Measurements from ENCODE around the gene PTPRR.

PTPRR gene

GRCh38 chr12:70618371-70618770 is 302.2 kb downstream of the PTPRR start:
- Histone ChIP-seq H3K79me1 (ENCODE audit: low read length) (no peaks in the 10 kb centered on the region), H3K36me3 (ENCODE audit: control insufficient read depth, insufficient read depth, low read length) (no peaks in the 10 kb centered on the region), H4K5ac (ENCODE audit: low read length) (no peak overlapping the region), H3K27me3 (ENCODE audit: insufficient read depth, low read length, poor library complexity) (no peaks in the 10 kb centered on the region), H2BK15ac (replicated peaks; ENCODE audit: low read depth) (no peak overlapping the region), H3K18ac (ENCODE audit: low read length) (no peak overlapping the region), H3K4me1 (ENCODE audit: control insufficient read depth, low read depth, low read length) (peaks cover 2% of the 10 kb centered on the region), H2AK5ac (ENCODE audit: low read length) (no peak overlapping the region), H3K27ac (ENCODE audit: low read depth, low read length) (no peak overlapping the region), H3K56ac (ENCODE audit: low read length) (no peak overlapping the region), H2BK120ac (ENCODE audit: low read depth, low read length) (no peak overlapping the region), H3K4ac (ENCODE audit: low read depth, low read length) (no peak overlapping the region), H3K4me2 (ENCODE audit: low read length) (no peak overlapping the region), H3K23ac (ENCODE audit: low read length) (no peak overlapping the region), H4K8ac (ENCODE audit: low read depth, low read length) (no peak overlapping the region), H2BK5ac (ENCODE audit: low read length) (no peak overlapping the region), H3K79me2 (ENCODE audit: control insufficient read depth, insufficient read depth, low read length) (no peaks in the 10 kb centered on the region), H3K9ac (ENCODE audit: low read length) (no peak overlapping the region), H3K4me3 (ENCODE audit: low read length) (no peak overlapping the region)
- DNase-seq: no peak
- WGBS (ENCODE audit: extremely low coverage, insufficient coverage, low lambda C conversion rate): no CpG with 5 or more reads among the region's 4 CpGs

GRCh38 chr12:70617450-70617849 is 303.1 kb downstream of the PTPRR start:
- no peak overlapping the region for H3K9ac ChIP-seq (ENCODE audit: low read length)
- peak; percentile 26 for DNase-seq
- no CpG with 5 or more reads among the region's 4 CpGs for WGBS (ENCODE audit: extremely low coverage, insufficient coverage, low lambda C conversion rate)
- H3K4me2 ChIP-seq (ENCODE audit: low read length): no peak overlapping the region
- H3K4me3 ChIP-seq (ENCODE audit: low read length): no peak overlapping the region
- no peak overlapping the region for H3K56ac ChIP-seq (ENCODE audit: low read length)
- no peak overlapping the region for H2BK120ac ChIP-seq (ENCODE audit: low read depth, low read length)
- no peaks in the 10 kb centered on the region for H3K36me3 ChIP-seq (ENCODE audit: control insufficient read depth, insufficient read depth, low read length)
- H4K5ac ChIP-seq (ENCODE audit: low read length): no peak overlapping the region
- no peak overlapping the region for H2BK5ac ChIP-seq (ENCODE audit: low read length)
- no peak overlapping the region for H3K27ac ChIP-seq (ENCODE audit: low read depth, low read length)
- no peak overlapping the region for H2BK15ac ChIP-seq (replicated peaks; ENCODE audit: low read depth)
- no peak overlapping the region for H3K23ac ChIP-seq (ENCODE audit: low read length)
- no peaks in the 10 kb centered on the region for H3K79me1 ChIP-seq (ENCODE audit: low read length)
- H3K79me2 ChIP-seq (ENCODE audit: control insufficient read depth, insufficient read depth, low read length): no peaks in the 10 kb centered on the region
- H4K8ac ChIP-seq (ENCODE audit: low read depth, low read length): no peak overlapping the region
- no peak overlapping the region for H3K4ac ChIP-seq (ENCODE audit: low read depth, low read length)
- peaks cover 2% of the 10 kb centered on the region for H3K4me1 ChIP-seq (ENCODE audit: control insufficient read depth, low read depth, low read length)
- H3K18ac ChIP-seq (ENCODE audit: low read length): no peak overlapping the region
- no peak overlapping the region for H2AK5ac ChIP-seq (ENCODE audit: low read length)
- H3K27me3 ChIP-seq (ENCODE audit: insufficient read depth, low read length, poor library complexity): no peaks in the 10 kb centered on the region

GRCh38 chr12:70615174-70615866 is 305.2 kb downstream of the PTPRR start:
- WGBS (ENCODE audit: extremely low coverage, insufficient coverage, low lambda C conversion rate): no CpG with 5 or more reads among the region's 5 CpGs
- no peaks in the 10 kb centered on the region for H3K36me3 ChIP-seq (ENCODE audit: control insufficient read depth, insufficient read depth, low read length)

GRCh38 chr12:70609739-70610491 is 310.6 kb downstream of the PTPRR start:
- no peak overlapping the region for H4K8ac ChIP-seq (ENCODE audit: low read depth, low read length)
- H3K27ac ChIP-seq (ENCODE audit: low read depth, low read length): no peak overlapping the region
- H3K79me2 ChIP-seq (ENCODE audit: control insufficient read depth, insufficient read depth, low read length): no peaks in the 10 kb centered on the region
- no peak overlapping the region for H2BK5ac ChIP-seq (ENCODE audit: low read length)
- H3K79me1 ChIP-seq (ENCODE audit: low read length): no peaks in the 10 kb centered on the region
- H2BK120ac ChIP-seq (ENCODE audit: low read depth, low read length): no peak overlapping the region
- H2AK5ac ChIP-seq (ENCODE audit: low read length): no peak overlapping the region
- H3K56ac ChIP-seq (ENCODE audit: low read length): peak overlapping the region; percentile 83
- H3K4me3 ChIP-seq (ENCODE audit: low read length): peak overlapping the region; percentile 53
- no peaks in the 10 kb centered on the region for H3K27me3 ChIP-seq (ENCODE audit: insufficient read depth, low read length, poor library complexity)
- H4K5ac ChIP-seq (ENCODE audit: low read length): no peak overlapping the region
- H3K4me2 ChIP-seq (ENCODE audit: low read length): peak overlapping the region; percentile 72
- H3K23ac ChIP-seq (ENCODE audit: low read length): no peak overlapping the region
- H3K4ac ChIP-seq (ENCODE audit: low read depth, low read length): no peak overlapping the region
- H3K36me3 ChIP-seq (ENCODE audit: control insufficient read depth, insufficient read depth, low read length): no peaks in the 10 kb centered on the region
- DNase-seq: peak; percentile 51
- H3K4me1 ChIP-seq (ENCODE audit: control insufficient read depth, low read depth, low read length): no peaks in the 10 kb centered on the region
- peak overlapping the region; percentile 58 for H3K9ac ChIP-seq (ENCODE audit: low read length)
- peak overlapping the region; percentile 2 for H3K18ac ChIP-seq (ENCODE audit: low read length)
- no peak overlapping the region for H2BK15ac ChIP-seq (replicated peaks; ENCODE audit: low read depth)
- no CpG with 5 or more reads among the region's 63 CpGs for WGBS (ENCODE audit: extremely low coverage, insufficient coverage, low lambda C conversion rate)

More at GRCh38 chr12:70615174-70615866, 305.2 kb downstream of the PTPRR start:
- Histone ChIP-seq H3K4me1 (ENCODE audit: control insufficient read depth, low read depth, low read length) (peaks cover 2% of the 10 kb centered on the region), H2AK5ac (ENCODE audit: low read length) (no peak overlapping the region), H2BK5ac (ENCODE audit: low read length) (no peak overlapping the region), H3K4me3 (ENCODE audit: low read length) (no peak overlapping the region), H2BK15ac (replicated peaks; ENCODE audit: low read depth) (no peak overlapping the region), H3K56ac (ENCODE audit: low read length) (no peak overlapping the region), H3K79me1 (ENCODE audit: low read length) (no peaks in the 10 kb centered on the region), H3K27me3 (ENCODE audit: insufficient read depth, low read length, poor library complexity) (no peaks in the 10 kb centered on the region), H3K23ac (ENCODE audit: low read length) (no peak overlapping the region), H3K4me2 (ENCODE audit: low read length) (no peak overlapping the region), H3K27ac (ENCODE audit: low read depth, low read length) (no peak overlapping the region), H4K8ac (ENCODE audit: low read depth, low read length) (no peak overlapping the region), H4K5ac (ENCODE audit: low read length) (no peak overlapping the region), H3K79me2 (ENCODE audit: control insufficient read depth, insufficient read depth, low read length) (no peaks in the 10 kb centered on the region), H3K18ac (ENCODE audit: low read length) (no peak overlapping the region), H2BK120ac (ENCODE audit: low read depth, low read length) (no peak overlapping the region), H3K4ac (ENCODE audit: low read depth, low read length) (no peak overlapping the region), H3K9ac (ENCODE audit: low read length) (no peak overlapping the region)
- no peak for DNase-seq

- no peaks in the 10 kb centered on the region for H3K36me3 ChIP-seq (ENCODE audit: control insufficient read depth, insufficient read depth, low read length)
- no peaks in the 10 kb centered on the region for H3K79me1 ChIP-seq (ENCODE audit: low read length)
- H3K79me2 ChIP-seq (ENCODE audit: control insufficient read depth, insufficient read depth, low read length): no peaks in the 10 kb centered on the region
- H3K4me3 ChIP-seq (ENCODE audit: low read length): no peak overlapping the region
- H3K4me1 ChIP-seq (ENCODE audit: control insufficient read depth, low read depth, low read length): no peaks in the 10 kb centered on the region
- no peak overlapping the region for H2BK5ac ChIP-seq (ENCODE audit: low read length)
- no peak overlapping the region for H4K8ac ChIP-seq (ENCODE audit: low read depth, low read length)
- H3K27ac ChIP-seq (ENCODE audit: low read depth, low read length): no peak overlapping the region
- no peak overlapping the region for H3K9ac ChIP-seq (ENCODE audit: low read length)
- H2BK120ac ChIP-seq (ENCODE audit: low read depth, low read length): no peak overlapping the region
- peak; percentile 27 for DNase-seq
- H3K18ac ChIP-seq (ENCODE audit: low read length): no peak overlapping the region
- H2AK5ac ChIP-seq (ENCODE audit: low read length): no peak overlapping the region
- H2BK15ac ChIP-seq (replicated peaks; ENCODE audit: low read depth): no peak overlapping the region
- no peaks in the 10 kb centered on the region for H3K27me3 ChIP-seq (ENCODE audit: insufficient read depth, low read length, poor library complexity)
- peak overlapping the region; percentile 72 for H3K4me2 ChIP-seq (ENCODE audit: low read length)
- WGBS (ENCODE audit: extremely low coverage, insufficient coverage, low lambda C conversion rate): no CpG with 5 or more reads among the region's 2 CpGs
- H3K56ac ChIP-seq (ENCODE audit: low read length): no peak overlapping the region
- H3K4ac ChIP-seq (ENCODE audit: low read depth, low read length): no peak overlapping the region
- H4K5ac ChIP-seq (ENCODE audit: low read length): no peak overlapping the region
- H3K23ac ChIP-seq (ENCODE audit: low read length): no peak overlapping the region
These were observed 311.3 kb downstream of the PTPRR start for GRCh38 chr12:70609203-70609602.

Data from mesendoderm (in vitro differentiated cells).